H1 (cell line): ENCODE measurements around the gene TMC4. TPM values are rescaled to one million over a fixed set of nuclear protein-coding genes. Genes with fewer than 3 reads are reported as not detected.

Experiments used
- EP300 ChIP-seq, 2 experiments: IDR thresholded peaks; 1 replicate in 1 of 2; 2 replicates in 1 of 2; pipeline ENCODE4 v1.6.1; 2011 to 2012; ENCODE audit warnings: low read depth in 2 of 2, low read length in 2 of 2, mild to moderate bottlenecking in 2 of 2, borderline replicate concordance in 1 of 2, inconsistent platforms in 1 of 2, moderate library complexity in 1 of 2
- EZH2 ChIP-seq: fragments of 200-600 bp; sonication (generic); IDR thresholded peaks from 2 replicates; pipeline ENCODE4 v1.7.1; 2012; ENCODE audit warnings: low read depth, mild to moderate bottlenecking, moderate library complexity, low read length, inconsistent platforms; ENCODE audit not compliant: severe bottlenecking
- MAFK ChIP-seq: IDR thresholded peaks from 2 replicates; pipeline ENCODE4 v1.6.1; 2012; ENCODE audit warnings: low read depth, mild to moderate bottlenecking, improper control_type of control experiment, low read length
- TAF7 ChIP-seq: optimal IDR thresholded peaks from 2 replicates; pipeline ENCODE3; 2011; ENCODE audit warnings: low read depth, mild to moderate bottlenecking, inconsistent platforms, low read length, moderate library complexity, borderline replicate concordance
- polyA plus RNA-seq, 7 experiments: library from polyadenylated mRNA; depleted of rRNA in 3 of 7; stranded (reverse) in 5 of 7; unstranded in 2 of 7; fragments of >200 nt in 5 of 7; fragments of 200-250 nt in 2 of 7; gene quantifications; 1 replicate in 5 of 7; 2 replicates in 1 of 7; 4 replicates in 1 of 7; pipeline versions ENCODE4 v1.2.1 to v1.2.3, GENCODE V29; 2011 to 2013; ENCODE audit warnings: missing spikeins in 2 of 7, mixed read lengths in 2 of 7
- total RNA-seq: library from RNA; stranded (reverse); fragmentation: NEBNext Ultra II Directional; extraction: Animal tissue kit (Norgen Biotek cat#: 25700); gene quantifications from 2 replicates; pipeline ENCODE4 v1.2.1, GENCODE V29; 2021
- TF ChIP-seq, protein P1 (sequence below): fragments of 300-600 bp; sonication (generic); IDR thresholded peaks from 2 replicates; pipeline ENCODE4 v1.7.1; 2012; ENCODE audit warnings: low read length, moderate library complexity, mild to moderate bottlenecking, inconsistent platforms; ENCODE audit not compliant: insufficient replicate concordance
- TF ChIP-seq, protein P2 (sequence below): IDR thresholded peaks from 2 replicates; pipeline ENCODE4 v1.6.1; 2012; ENCODE audit warnings: inconsistent platforms

The TMC4 gene
- total and polyA plus RNA-seq, 2 of the 8 experiments (the other 6 are each of a cell fraction or from before 2014, with no cell fraction given): 5.5 to 6.3 TPM

DNA sequence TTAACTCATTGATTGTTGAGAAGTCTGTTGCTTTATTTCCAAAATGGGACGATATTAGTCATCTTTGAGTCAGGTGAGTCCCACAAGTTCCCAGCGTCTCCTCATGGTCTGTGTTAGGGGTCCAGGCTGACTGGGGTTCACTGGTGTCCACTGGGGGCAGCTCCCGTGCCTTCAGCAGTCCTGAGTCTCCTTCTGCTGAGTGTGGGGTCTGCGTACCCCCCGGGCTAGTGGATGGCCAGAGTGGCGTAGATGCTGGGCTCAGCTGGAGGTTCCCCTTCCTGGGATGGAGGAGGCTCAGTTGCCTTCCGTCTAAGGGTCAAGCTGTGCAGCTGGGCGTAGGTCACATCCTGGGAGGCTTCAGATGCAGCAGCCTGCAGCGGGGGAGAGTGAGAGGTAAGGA lies 43.9 kb upstream of the TMC4 start (continued):
- TF ChIP-seq, protein P1, sequence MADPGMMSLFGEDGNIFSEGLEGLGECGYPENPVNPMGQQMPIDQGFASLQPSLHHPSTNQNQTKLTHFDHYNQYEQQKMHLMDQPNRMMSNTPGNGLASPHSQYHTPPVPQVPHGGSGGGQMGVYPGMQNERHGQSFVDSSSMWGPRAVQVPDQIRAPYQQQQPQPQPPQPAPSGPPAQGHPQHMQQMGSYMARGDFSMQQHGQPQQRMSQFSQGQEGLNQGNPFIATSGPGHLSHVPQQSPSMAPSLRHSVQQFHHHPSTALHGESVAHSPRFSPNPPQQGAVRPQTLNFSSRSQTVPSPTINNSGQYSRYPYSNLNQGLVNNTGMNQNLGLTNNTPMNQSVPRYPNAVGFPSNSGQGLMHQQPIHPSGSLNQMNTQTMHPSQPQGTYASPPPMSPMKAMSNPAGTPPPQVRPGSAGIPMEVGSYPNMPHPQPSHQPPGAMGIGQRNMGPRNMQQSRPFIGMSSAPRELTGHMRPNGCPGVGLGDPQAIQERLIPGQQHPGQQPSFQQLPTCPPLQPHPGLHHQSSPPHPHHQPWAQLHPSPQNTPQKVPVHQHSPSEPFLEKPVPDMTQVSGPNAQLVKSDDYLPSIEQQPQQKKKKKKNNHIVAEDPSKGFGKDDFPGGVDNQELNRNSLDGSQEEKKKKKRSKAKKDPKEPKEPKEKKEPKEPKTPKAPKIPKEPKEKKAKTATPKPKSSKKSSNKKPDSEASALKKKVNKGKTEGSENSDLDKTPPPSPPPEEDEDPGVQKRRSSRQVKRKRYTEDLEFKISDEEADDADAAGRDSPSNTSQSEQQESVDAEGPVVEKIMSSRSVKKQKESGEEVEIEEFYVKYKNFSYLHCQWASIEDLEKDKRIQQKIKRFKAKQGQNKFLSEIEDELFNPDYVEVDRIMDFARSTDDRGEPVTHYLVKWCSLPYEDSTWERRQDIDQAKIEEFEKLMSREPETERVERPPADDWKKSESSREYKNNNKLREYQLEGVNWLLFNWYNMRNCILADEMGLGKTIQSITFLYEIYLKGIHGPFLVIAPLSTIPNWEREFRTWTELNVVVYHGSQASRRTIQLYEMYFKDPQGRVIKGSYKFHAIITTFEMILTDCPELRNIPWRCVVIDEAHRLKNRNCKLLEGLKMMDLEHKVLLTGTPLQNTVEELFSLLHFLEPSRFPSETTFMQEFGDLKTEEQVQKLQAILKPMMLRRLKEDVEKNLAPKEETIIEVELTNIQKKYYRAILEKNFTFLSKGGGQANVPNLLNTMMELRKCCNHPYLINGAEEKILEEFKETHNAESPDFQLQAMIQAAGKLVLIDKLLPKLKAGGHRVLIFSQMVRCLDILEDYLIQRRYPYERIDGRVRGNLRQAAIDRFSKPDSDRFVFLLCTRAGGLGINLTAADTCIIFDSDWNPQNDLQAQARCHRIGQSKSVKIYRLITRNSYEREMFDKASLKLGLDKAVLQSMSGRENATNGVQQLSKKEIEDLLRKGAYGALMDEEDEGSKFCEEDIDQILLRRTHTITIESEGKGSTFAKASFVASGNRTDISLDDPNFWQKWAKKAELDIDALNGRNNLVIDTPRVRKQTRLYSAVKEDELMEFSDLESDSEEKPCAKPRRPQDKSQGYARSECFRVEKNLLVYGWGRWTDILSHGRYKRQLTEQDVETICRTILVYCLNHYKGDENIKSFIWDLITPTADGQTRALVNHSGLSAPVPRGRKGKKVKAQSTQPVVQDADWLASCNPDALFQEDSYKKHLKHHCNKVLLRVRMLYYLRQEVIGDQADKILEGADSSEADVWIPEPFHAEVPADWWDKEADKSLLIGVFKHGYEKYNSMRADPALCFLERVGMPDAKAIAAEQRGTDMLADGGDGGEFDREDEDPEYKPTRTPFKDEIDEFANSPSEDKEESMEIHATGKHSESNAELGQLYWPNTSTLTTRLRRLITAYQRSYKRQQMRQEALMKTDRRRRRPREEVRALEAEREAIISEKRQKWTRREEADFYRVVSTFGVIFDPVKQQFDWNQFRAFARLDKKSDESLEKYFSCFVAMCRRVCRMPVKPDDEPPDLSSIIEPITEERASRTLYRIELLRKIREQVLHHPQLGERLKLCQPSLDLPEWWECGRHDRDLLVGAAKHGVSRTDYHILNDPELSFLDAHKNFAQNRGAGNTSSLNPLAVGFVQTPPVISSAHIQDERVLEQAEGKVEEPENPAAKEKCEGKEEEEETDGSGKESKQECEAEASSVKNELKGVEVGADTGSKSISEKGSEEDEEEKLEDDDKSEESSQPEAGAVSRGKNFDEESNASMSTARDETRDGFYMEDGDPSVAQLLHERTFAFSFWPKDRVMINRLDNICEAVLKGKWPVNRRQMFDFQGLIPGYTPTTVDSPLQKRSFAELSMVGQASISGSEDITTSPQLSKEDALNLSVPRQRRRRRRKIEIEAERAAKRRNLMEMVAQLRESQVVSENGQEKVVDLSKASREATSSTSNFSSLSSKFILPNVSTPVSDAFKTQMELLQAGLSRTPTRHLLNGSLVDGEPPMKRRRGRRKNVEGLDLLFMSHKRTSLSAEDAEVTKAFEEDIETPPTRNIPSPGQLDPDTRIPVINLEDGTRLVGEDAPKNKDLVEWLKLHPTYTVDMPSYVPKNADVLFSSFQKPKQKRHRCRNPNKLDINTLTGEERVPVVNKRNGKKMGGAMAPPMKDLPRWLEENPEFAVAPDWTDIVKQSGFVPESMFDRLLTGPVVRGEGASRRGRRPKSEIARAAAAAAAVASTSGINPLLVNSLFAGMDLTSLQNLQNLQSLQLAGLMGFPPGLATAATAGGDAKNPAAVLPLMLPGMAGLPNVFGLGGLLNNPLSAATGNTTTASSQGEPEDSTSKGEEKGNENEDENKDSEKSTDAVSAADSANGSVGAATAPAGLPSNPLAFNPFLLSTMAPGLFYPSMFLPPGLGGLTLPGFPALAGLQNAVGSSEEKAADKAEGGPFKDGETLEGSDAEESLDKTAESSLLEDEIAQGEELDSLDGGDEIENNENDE: no peak
- TF ChIP-seq TAF7: no peak
- TF ChIP-seq, protein P2, sequence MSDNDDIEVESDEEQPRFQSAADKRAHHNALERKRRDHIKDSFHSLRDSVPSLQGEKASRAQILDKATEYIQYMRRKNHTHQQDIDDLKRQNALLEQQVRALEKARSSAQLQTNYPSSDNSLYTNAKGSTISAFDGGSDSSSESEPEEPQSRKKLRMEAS: no peak
- TF ChIP-seq EZH2: no peak
- TF ChIP-seq MAFK: no peak
- TF ChIP-seq EP300 (IDR thresholded peaks at IDR 0.05; ENCODE audit: borderline replicate concordance in 1 of 2, low read depth in 2 of 2, low read length in 2 of 2): no peak
